ENCODE measurements around the gene OXCT1. TPM values are rescaled to one million over a fixed set of nuclear protein-coding genes. Genes with fewer than 3 reads are reported as not detected.
"Not testable (repeated sequence)": the region's sequence is repeated elsewhere in the genome, so short reads cannot be mapped to it uniquely, and the experiment has no call there.

Gene OXCT1
- total and polyA plus RNA-seq, 4 experiments from 2014 or later = 30.1 to 37.5 (median 33.1) TPM

DNA sequence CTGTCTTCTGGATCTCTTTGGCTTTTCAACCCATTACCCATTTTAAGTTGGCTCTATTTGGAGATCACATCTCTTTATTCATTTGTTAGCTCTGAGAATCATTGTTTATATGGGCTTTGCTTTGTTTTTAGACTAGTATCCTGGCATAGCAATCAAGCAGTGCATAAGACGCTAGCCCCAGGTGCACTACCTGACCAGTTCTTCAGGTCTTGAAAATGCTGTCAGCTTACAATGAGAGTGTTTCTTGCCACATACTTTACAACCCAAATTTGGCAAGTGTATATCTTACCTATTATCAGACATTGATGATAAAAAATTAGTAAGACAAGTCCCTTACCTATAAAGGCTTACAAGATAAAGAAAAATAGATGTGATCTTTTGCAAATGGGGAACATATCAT, 12.2 kb downstream of the OXCT1 start:
- Histone ChIP-seq H3K9me3 (ENCODE audit: control insufficient read depth in 1 of 2, low read length in 2 of 2) (no peaks in the 10 kb centered on the region), H3K4me3 (ENCODE audit: low read length in 2 of 2) (no peak overlapping the region), H3K27me3 (ENCODE audit: insufficient read depth, low read length) (no peaks in the 10 kb centered on the region), H3K36me3 (ENCODE audit: insufficient read depth, low read length) (peaks cover 24% of the 10 kb centered on the region), H3K27ac (ENCODE audit: low read depth, low read length) (no peak overlapping the region), H3K4me1 (ENCODE audit: insufficient read depth, low read length) (no peaks in the 10 kb centered on the region)
- no peak overlapping the region for H3K4me3 Mint-ChIP-seq
- no peak for DNase-seq
- H3K27me3 Mint-ChIP-seq = no peaks in the 10 kb centered on the region
- intact Hi-C loops (cut with micrococcal nuclease) = loop anchor here (1.0 to 5.0 kb wide), 4 partner anchors 147 to 1539 kb away; no protein-coding TSS in a partner anchor
- CTCF ChIA-PET (ENCODE audit: partially characterized antibody) = interaction anchor here (1.0 to 9.2 kb wide), 6 partner anchors 19 to 726 kb away, joined by 3 to 196 read pairs (median 8); no protein-coding TSS in a partner anchor
- H3K27ac Mint-ChIP-seq = peak overlapping the region in 3 of 7 donors; percentile 54 to 60 (median 59)
- peaks cover 9 to 11% (median 10%) of the 10 kb centered on the region in 4 donors for H3K4me1 Mint-ChIP-seq
- peaks cover 18 to 47% of the 10 kb centered on the region in 2 donors for H3K36me3 Mint-ChIP-seq
- POLR2A ChIA-PET (ENCODE audit: partially characterized antibody) = interaction anchor here (0.8 to 2.3 kb wide), 2 partner anchors 13 to 68 kb away, joined by 3 to 17 read pairs; partner anchors contain the start of gene FBXO4
- no peaks in the 10 kb centered on the region for H3K9me3 Mint-ChIP-seq

DNA sequence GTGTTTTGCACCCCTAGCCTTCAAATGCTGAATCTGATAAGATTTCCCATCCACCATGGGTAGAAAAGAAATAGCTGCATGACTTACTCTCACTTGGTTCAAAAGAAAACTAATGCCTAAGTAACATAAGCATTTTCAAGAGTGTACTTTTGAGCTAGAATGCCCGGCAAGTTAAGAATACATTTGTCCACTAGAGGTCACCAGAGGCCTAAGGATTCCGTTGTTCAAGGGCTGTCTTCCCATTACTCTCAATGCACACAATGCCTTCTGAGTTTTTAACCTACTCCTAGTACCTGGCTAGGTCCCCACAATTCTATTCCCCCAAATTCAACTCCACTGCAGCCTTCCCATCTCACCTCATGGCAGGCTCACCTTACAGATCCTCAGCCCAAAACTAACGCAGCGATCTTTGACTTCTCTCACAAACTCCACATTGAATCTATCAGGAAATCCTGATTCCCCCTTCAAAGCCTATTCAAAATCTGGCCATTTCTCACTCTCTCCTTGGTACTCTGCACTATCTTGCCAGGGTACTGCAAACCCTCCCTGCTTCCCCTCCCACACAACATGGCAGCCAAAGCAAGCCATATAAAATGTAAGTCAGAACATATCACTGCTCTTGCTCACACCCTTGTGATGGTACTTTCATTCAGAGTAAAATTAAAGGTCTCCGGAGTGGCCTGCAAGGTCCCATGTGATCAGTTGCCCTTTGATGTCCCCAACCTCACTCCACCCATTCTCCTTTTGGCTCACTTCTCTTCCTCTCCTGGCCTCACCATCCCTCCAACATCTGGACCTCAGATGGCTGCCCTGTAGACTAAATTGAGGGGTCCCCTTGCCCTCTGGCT, 13.4 kb downstream of the OXCT1 start:
- Histone ChIP-seq H3K4me3 (ENCODE audit: low read length in 2 of 2) (no peak overlapping the region), H3K4me1 (ENCODE audit: insufficient read depth, low read length) (no peaks in the 10 kb centered on the region), H3K27me3 (ENCODE audit: insufficient read depth, low read length) (no peaks in the 10 kb centered on the region), H3K36me3 (ENCODE audit: insufficient read depth, low read length) (peaks cover 30% of the 10 kb centered on the region), H3K27ac (ENCODE audit: low read depth, low read length) (no peak overlapping the region), H3K9me3 (ENCODE audit: control insufficient read depth in 1 of 2, low read length in 2 of 2) (no peaks in the 10 kb centered on the region)
- DNase-seq = peak; percentile 66 to 77 (median 70)
- Mint-ChIP-seq H3K9me3 (no peaks in the 10 kb centered on the region), H3K36me3 (peaks cover 27 to 52% of the 10 kb centered on the region in 2 donors), H3K4me1 (peaks cover 7 to 10% (median 9%) of the 10 kb centered on the region in 4 donors), H3K4me3 (no peak overlapping the region), H3K27me3 (no peaks in the 10 kb centered on the region), H3K27ac (no peak overlapping the region)
- intact Hi-C loops (cut with micrococcal nuclease) = loop anchor here (1.0 to 5.0 kb wide), 9 partner anchors 47 to 1540 kb away; partner anchors contain the start of genes FBXO4 and RIMOC1
- POLR2A ChIA-PET (ENCODE audit: partially characterized antibody) = interaction anchor here (0.6 to 2.3 kb wide), 6 partner anchors 9 to 200 kb away, joined by 3 to 17 read pairs (median 7); partner anchors contain the start of genes FBXO4 and RIMOC1
- CTCF ChIA-PET (ENCODE audit: partially characterized antibody) = interaction anchor here (0.9 to 9.2 kb wide), 30 partner anchors 9 to 1032 kb away, joined by 3 to 196 read pairs (median 5); partner anchors contain the start of genes FBXO4 and RIMOC1

DNA sequence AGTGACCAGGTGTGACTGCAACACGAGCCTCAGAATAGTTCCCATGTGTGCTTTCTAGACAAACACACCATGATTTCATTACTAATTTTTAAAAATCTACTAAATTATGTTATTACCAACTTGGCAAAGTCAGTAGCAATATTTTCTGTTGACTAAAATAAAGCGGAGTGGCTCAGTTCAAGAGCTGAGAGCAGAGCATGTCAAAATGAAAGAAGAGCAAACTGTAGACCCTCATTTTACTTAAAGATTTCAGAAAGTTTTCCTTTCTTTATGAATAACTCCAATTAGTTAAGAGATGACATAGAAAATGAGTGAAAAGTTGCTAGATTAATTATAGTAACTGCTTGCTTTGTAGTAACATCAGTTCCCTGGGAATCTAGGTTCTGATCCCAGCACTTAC, 17.9 kb downstream of the OXCT1 start:
- POLR2A ChIA-PET (ENCODE audit: partially characterized antibody) = interaction anchor here (0.6 kb wide), 1 partner anchor 10 kb away, joined by 3 read pairs; no protein-coding TSS in a partner anchor
- CTCF ChIA-PET (ENCODE audit: partially characterized antibody) = interaction anchor here (0.7 to 2.1 kb wide), 2 partner anchors 8 to 10 kb away, joined by 3 to 9 read pairs; no protein-coding TSS in a partner anchor
- Mint-ChIP-seq H3K9me3 (no peaks in the 10 kb centered on the region), H3K4me3 (no peak overlapping the region), H3K27ac (no peak overlapping the region), H3K4me1 (peaks cover 0 to 3% (median 1%) of the 10 kb centered on the region in 4 donors), H3K36me3 (peaks cover 47 to 50% of the 10 kb centered on the region in 2 donors), H3K27me3 (no peaks in the 10 kb centered on the region)
- Histone ChIP-seq H3K4me1 (ENCODE audit: insufficient read depth, low read length) (no peaks in the 10 kb centered on the region), H3K27me3 (ENCODE audit: insufficient read depth, low read length) (no peaks in the 10 kb centered on the region), H3K27ac (ENCODE audit: low read depth, low read length) (no peak overlapping the region), H3K36me3 (ENCODE audit: insufficient read depth, low read length) (peaks cover 45% of the 10 kb centered on the region), H3K4me3 (ENCODE audit: low read length in 2 of 2) (no peak overlapping the region), H3K9me3 (ENCODE audit: control insufficient read depth in 1 of 2, low read length in 2 of 2) (no peaks in the 10 kb centered on the region)
- intact Hi-C loops (cut with micrococcal nuclease) = no loop called here
- no peak for DNase-seq

DNA sequence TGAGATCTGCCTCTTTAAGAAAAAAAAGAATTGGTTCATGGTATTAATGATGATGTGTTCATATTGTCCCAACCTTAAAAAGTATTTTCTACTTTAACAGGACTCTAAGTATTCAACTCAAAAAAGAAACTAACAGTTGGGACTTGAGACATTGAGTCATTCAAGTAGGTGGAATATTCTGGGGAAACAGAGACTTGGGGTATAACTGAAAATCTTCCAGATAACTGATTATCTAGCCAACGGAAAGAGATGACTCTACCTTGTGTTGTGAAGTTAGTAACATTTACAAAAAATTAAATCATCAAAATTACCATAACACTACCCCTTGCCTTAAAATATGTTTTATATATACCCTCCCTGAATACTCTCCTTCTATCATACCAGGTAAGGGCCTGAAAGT, 19.1 kb downstream of the OXCT1 start:
- Mint-ChIP-seq H3K27ac (peak overlapping the region in 1 of 7 donors; percentile 24), H3K9me3 (no peaks in the 10 kb centered on the region), H3K4me1 (peaks cover 0 to 3% (median 1%) of the 10 kb centered on the region in 4 donors), H3K36me3 (peaks cover 50 to 54% of the 10 kb centered on the region in 2 donors), H3K27me3 (no peaks in the 10 kb centered on the region), H3K4me3 (no peak overlapping the region)
- POLR2A ChIA-PET (ENCODE audit: partially characterized antibody) = no interaction called here
- Histone ChIP-seq H3K4me3 (ENCODE audit: low read length in 2 of 2) (no peak overlapping the region), H3K27ac (ENCODE audit: low read depth, low read length) (no peak overlapping the region), H3K4me1 (ENCODE audit: insufficient read depth, low read length) (no peaks in the 10 kb centered on the region), H3K9me3 (ENCODE audit: control insufficient read depth in 1 of 2, low read length in 2 of 2) (no peaks in the 10 kb centered on the region), H3K36me3 (ENCODE audit: insufficient read depth, low read length) (peaks cover 43% of the 10 kb centered on the region), H3K27me3 (ENCODE audit: insufficient read depth, low read length) (no peaks in the 10 kb centered on the region)
- DNase-seq = no peak
- intact Hi-C loops (cut with micrococcal nuclease) = no loop called here
- CTCF ChIA-PET (ENCODE audit: partially characterized antibody) = interaction anchor here (1.1 kb wide), 1 partner anchor 207 kb away, joined by 4 read pairs; no protein-coding TSS in a partner anchor

DNA sequence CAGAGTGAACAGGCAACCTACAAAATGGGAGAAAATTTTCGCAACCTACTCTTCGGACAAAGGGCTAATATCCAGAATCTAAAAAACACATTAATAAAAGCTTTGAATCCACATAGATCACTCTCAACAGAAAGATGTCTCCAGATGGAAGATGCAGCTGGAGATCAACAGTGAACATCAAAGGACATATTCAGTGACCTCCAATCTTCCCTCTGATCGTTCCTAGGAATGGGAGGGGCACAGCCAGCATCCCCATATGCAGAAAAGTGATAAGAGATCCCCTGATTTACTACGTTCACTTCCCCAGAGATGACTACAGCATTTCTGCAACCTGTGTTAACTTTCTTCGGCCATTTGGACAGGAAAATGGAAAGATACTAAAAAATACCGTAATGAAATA, 21.2 kb downstream of the OXCT1 start:
- peaks cover 34% of the 10 kb centered on the region for H3K36me3 ChIP-seq (ENCODE audit: insufficient read depth, low read length)
- no peak overlapping the region for H3K27ac ChIP-seq (ENCODE audit: low read depth, low read length)
- H3K9me3 Mint-ChIP-seq = no peaks in the 10 kb centered on the region
- POLR2A ChIA-PET (ENCODE audit: partially characterized antibody) = interaction anchor here (1.7 kb wide), 1 partner anchor 16 kb away, joined by 5 read pairs; no protein-coding TSS in a partner anchor
- peak overlapping the region in 1 of 7 donors; percentile 24 for H3K27ac Mint-ChIP-seq
- no peaks in the 10 kb centered on the region for H3K9me3 ChIP-seq (ENCODE audit: control insufficient read depth in 1 of 2, low read length in 2 of 2)
- H3K36me3 Mint-ChIP-seq = peaks cover 49% of the 10 kb centered on the region in 2 donors
- DNase-seq = no peak
- no peak overlapping the region for H3K4me3 Mint-ChIP-seq
- H3K4me1 ChIP-seq (ENCODE audit: insufficient read depth, low read length) = no peaks in the 10 kb centered on the region
- no peak overlapping the region for H3K4me3 ChIP-seq (ENCODE audit: low read length in 2 of 2)
- CTCF ChIA-PET (ENCODE audit: partially characterized antibody) = interaction anchor here (1.4 to 2.3 kb wide), 2 partner anchors 11 to 209 kb away, joined by 3 to 6 read pairs; no protein-coding TSS in a partner anchor
- no peaks in the 10 kb centered on the region for H3K27me3 ChIP-seq (ENCODE audit: insufficient read depth, low read length)
- intact Hi-C loops (cut with micrococcal nuclease) = no loop called here
- peaks cover 0 to 3% (median 1%) of the 10 kb centered on the region in 4 donors for H3K4me1 Mint-ChIP-seq
- H3K27me3 Mint-ChIP-seq = no peaks in the 10 kb centered on the region

DNA sequence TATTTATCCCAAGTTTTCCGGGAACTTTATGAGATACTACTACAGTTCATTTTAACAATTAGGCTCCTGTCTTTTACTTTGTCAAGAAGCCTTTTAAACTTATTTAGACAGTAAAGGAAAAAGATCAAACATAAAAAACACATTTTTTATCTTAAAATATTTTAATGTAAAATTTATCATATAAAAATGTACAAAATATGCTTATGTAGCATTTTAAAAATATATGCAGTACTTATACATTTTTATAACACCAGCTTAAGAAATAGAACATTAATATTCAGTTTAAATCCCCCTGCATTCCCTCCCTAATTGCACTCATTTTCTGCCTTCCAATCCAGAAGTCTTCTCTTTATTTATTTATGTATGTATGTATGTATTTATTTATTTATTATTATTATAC, 24.5 kb downstream of the OXCT1 start:
- H3K27me3 Mint-ChIP-seq; DNase-seq; H3K4me1 ChIP-seq (ENCODE audit: insufficient read depth, low read length); H3K4me1 Mint-ChIP-seq; H3K4me3 Mint-ChIP-seq; POLR2A ChIA-PET (ENCODE audit: partially characterized antibody); H3K9me3 ChIP-seq (ENCODE audit: control insufficient read depth in 1 of 2, low read length in 2 of 2); intact Hi-C loops (cut with micrococcal nuclease); H3K27me3 ChIP-seq (ENCODE audit: insufficient read depth, low read length); H3K27ac ChIP-seq (ENCODE audit: low read depth, low read length); H3K9me3 Mint-ChIP-seq; H3K27ac Mint-ChIP-seq; H3K4me3 ChIP-seq (ENCODE audit: low read length in 2 of 2): not testable (repeated sequence)
- peaks cover 33 to 37% of the 10 kb centered on the region in 2 donors for H3K36me3 Mint-ChIP-seq
- H3K36me3 ChIP-seq (ENCODE audit: insufficient read depth, low read length) = peaks cover 21% of the 10 kb centered on the region
- CTCF ChIA-PET (ENCODE audit: partially characterized antibody) = interaction anchor here (1.6 to 1.7 kb wide), 3 partner anchors 9 to 211 kb away, joined by 5 to 8 read pairs (median 6); no protein-coding TSS in a partner anchor

DNA sequence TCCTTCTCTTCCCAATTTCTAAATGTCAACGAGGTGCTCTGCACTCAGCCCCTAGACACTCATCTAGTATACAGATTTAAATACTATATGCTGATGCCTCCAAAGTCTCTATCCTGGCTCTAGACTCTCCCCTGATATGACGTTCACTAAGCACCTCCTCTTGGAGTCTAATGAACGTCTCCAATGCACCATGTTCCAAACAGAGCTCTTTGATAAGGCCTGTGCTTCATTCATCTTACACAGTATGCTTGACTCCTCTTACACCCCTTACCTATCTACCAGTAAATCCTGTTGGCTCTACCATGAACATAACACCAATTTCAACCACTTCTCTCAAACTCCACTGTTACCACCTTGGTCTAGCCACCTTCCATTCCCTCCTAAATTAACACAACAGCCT, 25.7 kb downstream of the OXCT1 start:
- DNase-seq = no peak
- H3K27ac ChIP-seq (ENCODE audit: low read depth, low read length) = no peak overlapping the region
- Mint-ChIP-seq H3K4me3 (no peak overlapping the region), H3K27ac (no peak overlapping the region), H3K36me3 (peaks cover 31 to 34% of the 10 kb centered on the region in 2 donors), H3K27me3 (no peaks in the 10 kb centered on the region), H3K4me1 (peaks cover 0 to 2% (median 0%) of the 10 kb centered on the region in 4 donors), H3K9me3 (no peaks in the 10 kb centered on the region)
- H3K27me3 ChIP-seq (ENCODE audit: insufficient read depth, low read length) = no peaks in the 10 kb centered on the region
- CTCF ChIA-PET (ENCODE audit: partially characterized antibody) = interaction anchor here (1.6 to 2.6 kb wide), 8 partner anchors 9 to 213 kb away, joined by 5 to 11 read pairs (median 8); no protein-coding TSS in a partner anchor
- H3K4me3 ChIP-seq (ENCODE audit: low read length in 2 of 2) = no peak overlapping the region
- POLR2A ChIA-PET (ENCODE audit: partially characterized antibody) = no interaction called here
- H3K9me3 ChIP-seq (ENCODE audit: control insufficient read depth in 1 of 2, low read length in 2 of 2) = no peaks in the 10 kb centered on the region
- intact Hi-C loops (cut with micrococcal nuclease) = no loop called here
- no peaks in the 10 kb centered on the region for H3K4me1 ChIP-seq (ENCODE audit: insufficient read depth, low read length)
- peaks cover 12% of the 10 kb centered on the region for H3K36me3 ChIP-seq (ENCODE audit: insufficient read depth, low read length)

Data from CD4-positive, alpha-beta memory T cell (primary cell).